SW 1271 (cell line): ENCODE data around the gene PBX1.
"Not testable (repeated sequence)": the region's sequence is repeated elsewhere in the genome, so short reads cannot be mapped to it uniquely, and the experiment has no call there.

ENCODE experiments used
- DNase-seq, 2 experiments: peaks; one replicate each; lab custom pipeline; 2025; lab: John Stamatoyannopoulos, UW

PBX1 gene

DNA sequence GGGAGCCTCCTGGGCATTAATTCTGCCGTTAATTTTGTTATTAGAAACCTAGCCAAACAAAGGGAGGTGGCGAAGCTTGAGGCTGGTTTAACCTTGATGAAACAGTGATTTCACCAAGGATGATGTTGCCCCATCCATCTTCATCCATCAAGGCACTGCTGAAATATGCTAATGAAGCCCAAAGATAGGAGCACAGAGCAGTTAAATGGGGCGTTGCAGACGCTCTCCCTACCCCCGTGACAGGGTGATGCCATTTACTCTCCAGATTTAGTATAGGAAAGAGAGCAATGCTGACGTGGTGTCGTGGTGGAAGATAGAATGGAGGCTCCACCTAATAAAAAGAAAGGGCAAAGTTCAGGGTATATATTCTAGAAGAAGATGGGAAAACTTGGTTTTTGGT is 84.0 kb downstream of the PBX1 start:
- no peak for DNase-seq

DNA sequence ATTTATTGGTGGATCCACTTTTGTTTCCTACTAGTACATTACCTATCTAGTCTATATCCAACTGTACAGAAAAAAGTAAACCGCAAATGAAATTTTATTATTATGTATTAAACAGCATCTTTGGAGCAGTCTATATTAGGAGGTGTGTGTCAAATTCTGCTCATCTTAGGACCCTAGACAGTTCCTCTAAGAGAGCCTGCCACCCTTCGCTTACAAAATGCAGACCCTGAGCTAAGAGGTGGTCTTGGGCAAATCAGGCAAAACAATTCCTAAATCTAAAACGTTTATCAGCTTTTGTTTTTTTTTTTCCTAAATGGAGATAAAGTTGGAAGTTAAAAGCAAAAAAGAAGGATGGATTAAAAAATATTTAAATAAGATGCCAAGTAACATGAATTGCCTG is 85.3 kb downstream of the PBX1 start:
- DNase-seq: no peak

DNA sequence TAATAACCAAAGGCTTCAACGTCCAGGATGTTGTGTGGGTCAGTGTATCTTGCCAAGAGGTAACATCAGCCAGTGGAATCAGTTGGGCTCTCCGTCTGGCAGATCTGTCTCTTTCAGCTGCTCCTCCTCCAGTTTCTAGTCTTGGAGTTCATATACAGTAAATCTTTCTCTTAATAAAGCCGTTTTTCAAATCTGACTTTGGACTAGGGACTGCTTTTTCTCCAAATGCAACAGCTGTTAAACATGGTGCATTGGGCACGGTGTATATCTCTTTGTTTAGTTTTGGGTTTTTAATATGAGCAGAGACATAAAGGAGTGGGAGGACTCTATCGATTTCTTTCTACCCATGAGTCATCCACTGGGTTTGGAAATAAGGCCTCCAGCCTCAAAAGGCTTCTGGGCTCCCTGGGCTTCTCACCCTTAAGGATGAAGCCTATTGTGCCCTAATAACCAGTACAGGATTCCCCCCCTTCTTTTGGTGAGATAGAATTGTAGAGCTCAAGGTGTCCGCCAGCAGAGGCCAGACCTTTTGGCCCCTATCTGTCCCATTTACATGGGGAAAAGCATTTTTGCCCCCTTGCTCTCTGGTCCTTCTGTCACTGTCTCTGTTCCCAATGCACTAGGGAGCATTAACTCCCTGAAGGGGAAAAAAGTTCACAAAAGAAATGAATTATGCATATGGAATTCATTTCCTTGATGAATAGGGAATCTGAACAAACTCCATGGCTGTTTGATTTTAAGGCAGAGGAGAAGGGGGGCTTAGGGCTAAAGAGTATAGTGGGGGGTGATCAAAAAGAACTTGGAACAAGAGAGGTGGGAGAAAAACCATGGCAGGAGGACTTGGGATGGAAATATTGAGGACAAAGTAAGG is 86.0 kb downstream of the PBX1 start:
- no peak for DNase-seq

DNA sequence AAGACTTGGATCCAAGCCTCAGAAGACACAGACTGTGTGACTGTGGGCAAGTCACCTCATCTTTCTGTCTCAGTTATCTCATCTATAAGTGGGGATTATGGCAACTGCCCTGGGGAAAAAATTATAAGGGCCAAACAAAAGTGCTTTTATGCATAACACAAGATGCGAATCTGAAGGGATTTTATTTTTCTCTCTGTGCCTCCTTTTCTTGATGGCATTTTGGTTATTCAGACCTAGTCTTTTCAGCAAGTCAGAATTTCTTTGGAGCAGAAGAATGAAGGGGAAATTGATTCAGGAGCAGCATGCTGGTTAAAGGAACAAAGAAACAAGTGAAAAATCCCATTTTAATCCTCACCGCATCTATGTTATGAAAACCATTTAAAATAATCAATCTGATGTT is 86.9 kb downstream of the PBX1 start:
- DNase-seq: no peak

DNA sequence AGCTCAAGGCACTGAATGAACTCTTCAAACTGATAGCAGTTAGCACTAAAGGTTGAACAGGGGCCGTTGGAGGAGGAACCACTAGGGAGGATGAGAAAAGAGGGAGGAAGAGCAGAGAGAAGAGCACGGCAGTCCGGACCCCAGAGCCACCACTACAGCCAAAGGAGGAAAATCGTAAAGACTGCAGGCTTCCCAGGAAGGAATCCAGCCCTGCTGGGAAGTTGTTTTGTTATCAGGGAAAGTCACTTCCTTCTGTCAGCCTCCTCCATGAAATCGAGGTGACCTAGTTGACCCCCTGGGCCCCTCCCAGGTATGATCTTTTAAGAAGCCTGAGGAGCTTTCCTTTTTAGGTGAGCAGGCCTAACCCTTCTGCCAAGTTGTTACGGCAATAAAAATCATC is 88.2 kb downstream of the PBX1 start:
- no peak for DNase-seq

DNA sequence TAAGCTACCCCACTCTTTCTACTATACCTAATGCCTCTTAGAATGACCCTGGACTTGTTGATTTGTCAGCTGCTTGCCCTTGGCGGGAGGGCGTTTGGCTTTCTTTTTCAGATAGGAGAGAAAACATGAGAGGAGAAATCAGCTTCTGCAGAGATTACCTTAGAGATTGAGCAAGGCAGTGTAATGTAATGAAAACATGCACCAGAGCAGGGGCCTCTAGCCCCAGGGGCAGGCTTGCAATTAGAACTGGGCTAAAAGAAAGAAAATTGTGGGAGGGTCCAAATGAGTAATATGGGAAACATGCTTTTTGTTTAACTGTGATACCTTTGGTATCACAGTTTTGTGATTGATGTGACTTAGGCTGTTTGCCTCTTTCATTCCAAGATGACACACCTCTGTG is 89.7 kb downstream of the PBX1 start:
- DNase-seq: no peak

DNA sequence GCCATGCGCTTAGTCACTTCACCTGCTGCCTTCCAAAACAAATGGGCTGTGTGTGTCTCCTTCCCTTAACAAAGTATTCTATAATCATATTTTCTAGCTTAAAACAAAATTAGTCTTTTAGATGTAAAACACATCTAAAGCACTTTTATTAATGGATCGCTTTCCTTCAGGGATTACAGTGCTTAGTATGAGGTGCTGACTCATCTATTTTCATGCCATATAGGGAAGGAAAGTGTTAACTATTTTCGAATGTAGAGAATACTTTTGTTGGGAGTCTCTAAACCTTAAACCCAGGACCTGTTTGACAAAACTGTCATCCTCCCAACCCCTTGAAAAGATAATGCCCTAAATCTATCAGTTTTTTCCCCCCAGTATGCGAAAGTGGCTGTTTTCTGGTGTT is 90.2 kb downstream of the PBX1 start:
- no peak for DNase-seq

DNA sequence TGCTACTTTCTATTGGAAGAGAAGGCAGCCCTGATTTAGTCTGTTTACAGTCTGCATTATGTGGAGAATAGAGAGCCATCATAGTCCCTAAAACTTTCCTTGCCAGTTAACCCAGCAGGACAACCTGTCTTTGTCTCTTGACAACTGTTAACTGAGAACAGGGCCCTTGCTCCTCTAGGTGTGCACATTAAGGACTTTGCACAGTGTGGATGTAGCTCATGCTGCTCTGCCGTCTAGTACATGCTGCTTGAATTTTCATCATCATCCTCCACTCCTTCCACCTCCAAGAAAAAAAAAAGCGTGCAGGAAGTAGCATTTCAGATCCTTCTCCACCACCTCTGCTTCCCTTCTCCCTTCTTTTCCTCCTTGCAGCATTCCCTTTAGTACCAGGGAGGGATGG is 91.5 kb downstream of the PBX1 start:
- DNase-seq: no peak

DNA sequence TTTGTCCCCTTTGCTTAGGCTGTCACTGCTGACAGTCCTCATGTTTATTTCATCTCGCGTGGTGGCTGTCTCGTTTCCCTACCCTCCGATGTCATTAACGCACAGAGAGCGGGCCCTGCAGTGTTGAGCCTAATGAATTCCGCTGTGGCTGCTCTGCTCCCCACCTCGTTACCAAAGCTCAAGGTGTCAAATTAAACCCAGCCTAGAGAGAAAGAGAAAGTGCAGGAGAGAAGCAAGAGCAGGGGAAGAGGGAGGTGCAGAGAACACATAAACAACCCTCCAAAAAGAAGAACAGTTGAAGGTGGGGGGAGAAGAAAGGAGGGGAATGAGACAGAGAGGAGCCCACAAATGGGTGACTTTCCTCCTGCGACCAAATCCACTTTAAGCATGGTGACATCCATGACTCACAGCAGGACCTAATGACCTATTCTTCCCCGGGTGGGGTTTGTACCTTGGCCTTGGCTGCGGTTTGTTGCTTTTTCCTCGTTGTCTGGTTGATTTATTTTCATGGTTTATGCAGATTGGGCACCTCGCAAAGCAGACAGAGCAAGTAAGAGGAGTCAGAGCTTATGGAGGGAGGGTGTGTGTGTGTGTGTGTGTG is 92.5 kb downstream of the PBX1 start:
- no peak for DNase-seq

DNA sequence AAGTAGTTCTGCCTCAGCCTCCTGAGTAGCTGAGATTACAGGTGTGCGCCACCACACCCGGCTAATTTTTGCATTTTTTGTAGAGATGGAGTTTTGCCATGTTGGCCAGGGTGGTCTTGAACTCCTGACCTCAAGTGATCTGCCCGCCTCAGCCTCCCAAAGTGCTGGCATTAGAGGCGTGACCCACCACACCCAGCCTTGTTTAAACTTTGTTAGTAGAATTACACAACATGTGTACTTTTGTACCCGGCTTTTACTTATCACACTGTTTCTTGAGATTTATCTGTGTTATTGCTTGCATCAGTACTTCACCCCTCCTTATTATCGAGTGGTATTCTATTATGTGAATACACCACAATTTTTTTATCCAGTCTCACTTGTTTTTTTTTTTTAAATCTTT is 94.0 kb downstream of the PBX1 start:
- DNase-seq: not testable (repeated sequence)

DNA sequence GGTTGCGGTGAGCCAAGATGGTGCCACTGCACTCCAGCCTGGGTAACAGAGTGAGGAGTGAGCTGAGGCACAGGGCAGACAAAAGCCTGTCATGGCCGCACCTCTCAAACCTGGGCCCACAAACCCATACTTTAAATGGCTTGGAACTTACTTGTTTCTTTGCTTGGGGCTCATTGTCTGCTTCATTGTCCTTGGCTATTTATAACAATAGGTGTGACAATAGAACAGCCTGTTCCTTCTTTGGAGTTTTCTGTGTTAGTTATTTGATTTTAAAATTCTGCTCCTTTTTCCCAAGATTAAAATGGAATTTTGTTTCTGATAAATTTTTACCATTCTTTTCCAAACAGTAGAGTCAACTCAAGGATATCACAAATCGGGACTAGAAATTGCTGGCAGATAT is 94.7 kb downstream of the PBX1 start:
- DNase-seq: no peak

DNA sequence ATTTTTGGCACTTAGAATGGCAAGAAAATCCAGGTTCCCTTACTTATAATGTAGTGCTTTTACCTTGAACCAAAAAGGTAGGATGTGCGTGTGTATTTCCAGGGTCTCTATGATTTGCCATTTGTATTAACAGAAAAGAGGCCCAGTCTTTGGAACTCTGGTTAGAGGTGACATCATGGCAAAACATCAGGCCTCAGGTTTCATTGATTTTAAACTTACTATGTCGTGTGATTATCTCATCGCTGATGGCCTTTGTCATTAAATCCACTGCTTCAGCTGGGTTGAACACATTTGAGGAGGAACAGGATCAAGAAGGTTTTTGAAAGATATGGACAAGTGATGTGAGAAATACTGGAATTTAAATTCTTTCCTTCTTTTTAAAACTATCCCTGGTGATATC is 95.2 kb downstream of the PBX1 start:
- no peak for DNase-seq

DNA sequence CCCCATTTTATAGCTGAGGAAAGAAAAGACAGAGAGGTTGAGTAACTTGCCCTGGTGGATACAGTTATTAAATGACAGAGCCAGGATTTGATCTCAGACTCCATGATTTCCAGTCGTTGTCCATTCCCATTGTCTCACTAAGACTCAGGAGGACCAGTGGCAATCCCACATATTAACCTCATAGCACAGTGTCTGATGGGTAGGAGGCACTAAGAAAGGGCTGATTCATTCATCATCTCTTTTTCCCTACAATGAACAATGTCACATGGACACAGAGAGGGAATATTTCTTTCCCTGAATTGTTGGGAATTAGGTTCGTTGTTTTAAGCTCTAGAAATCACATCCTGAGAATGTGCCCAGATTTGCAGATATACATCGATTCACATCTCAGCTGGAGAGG is 99.9 kb downstream of the PBX1 start:
- DNase-seq: no peak

DNA sequence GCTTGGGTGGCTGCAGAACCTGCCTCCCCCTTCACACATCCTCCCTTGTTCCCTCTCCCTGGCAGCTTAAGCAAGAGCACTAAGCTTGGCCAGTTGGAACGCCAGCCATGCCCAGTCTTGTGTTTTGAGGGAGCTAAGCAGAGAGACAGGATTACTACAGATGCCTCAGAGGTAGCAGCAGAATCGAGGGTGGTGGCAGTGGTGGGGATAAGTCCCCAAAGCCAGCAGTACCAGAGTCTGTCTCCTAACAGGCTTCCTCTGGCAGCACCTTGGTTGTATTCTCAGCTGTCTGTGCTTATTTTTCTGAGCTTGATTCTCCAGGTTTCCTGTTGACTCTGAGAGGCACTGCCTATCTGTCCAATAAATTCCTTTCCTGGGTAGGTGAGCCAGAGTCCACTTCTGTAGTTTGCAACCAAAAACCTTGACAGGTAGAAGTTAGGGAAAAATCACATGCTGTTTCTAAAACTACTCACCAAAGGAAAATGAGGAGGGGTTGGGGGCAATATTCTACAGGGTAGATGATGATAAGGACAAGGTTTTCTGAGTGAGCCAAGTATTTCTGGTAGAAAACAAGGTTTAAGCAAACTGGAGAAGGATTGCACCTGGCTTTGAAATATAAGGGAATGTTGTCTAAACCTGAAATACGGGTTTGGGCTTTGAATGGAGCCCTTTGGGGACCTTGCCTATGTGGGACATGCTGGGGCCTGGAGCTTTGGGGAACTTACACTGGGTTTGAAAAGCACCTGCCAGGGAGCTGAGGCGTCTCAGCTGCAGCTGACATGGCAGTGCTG is 100.8 kb downstream of the PBX1 start:
- DNase-seq: no peak

DNA sequence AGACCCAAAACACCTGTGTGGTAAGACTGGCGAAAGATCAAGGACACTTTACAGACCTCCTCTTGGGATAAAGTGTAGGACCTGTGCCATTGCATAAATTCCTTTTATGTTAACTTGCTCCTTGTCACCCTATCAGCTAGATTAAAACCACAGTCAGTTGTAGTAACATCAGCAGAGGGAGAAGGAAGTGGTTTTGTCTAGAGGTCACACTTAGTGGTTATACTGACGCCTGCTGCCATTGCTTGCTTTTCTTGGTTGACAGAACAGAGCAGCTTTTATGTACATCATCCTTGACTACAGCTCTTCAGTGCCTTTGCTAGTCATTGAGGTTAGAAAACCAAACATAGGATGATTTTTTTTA is 101.4 kb downstream of the PBX1 start:
- DNase-seq: no peak

DNA sequence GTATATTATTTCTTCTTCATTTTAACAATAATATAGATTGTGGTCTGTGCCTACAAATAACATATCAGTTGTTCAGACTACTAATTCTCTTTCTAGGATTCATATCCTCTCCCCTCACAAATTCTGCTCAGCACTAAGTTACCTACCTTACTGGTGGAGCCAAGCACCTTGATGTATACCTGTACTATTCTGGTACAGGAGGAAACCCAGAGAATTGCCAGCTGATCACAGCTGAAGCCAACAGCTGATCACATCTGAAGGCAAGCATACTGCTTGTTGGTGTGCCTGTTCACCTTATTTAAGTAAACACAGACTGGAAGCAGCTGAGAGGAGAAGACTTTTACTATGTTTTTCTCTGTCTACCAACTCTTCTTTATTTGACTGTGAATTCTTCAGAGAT is 101.8 kb downstream of the PBX1 start:
- DNase-seq: no peak

DNA sequence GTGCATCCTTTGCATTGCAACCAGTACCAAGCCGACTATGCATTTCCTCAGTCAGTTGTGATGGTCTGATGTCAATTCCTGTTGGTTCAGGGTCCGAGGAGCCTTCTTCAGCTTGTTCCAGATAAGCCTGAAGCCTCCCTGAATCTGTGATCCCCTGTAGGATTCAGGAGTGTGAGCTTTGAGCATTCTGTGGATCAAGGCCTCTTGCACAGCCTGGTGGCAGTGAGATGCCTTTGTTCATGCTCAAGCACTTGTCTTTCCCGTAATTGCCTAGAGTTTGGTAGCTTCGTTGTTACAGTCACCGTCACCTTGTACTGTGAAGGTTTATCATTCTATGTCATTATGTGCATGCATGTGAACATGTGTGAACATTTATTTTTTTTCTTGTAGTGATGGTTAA is 103.5 kb downstream of the PBX1 start:
- no peak for DNase-seq

DNA sequence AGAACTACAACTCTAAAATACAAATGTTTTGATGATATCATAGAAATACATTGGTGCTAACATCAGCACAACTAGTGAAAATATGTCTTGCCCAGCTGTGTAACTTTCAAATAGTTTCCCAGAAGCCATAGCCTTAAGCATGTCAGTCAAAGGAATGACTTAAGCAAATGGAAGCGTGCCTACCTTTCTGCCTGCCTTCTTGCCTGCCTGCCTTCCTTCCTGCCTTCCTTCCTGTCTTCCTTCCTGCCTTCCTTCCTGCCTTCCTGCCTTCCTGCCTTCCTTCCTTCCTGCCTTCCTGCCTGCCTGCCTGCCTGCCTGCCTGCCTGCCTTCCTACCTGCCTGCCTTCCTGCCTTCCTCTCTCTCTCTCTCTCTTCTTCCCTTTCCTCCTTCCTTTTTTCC is 104.0 kb downstream of the PBX1 start:
- DNase-seq: no peak

DNA sequence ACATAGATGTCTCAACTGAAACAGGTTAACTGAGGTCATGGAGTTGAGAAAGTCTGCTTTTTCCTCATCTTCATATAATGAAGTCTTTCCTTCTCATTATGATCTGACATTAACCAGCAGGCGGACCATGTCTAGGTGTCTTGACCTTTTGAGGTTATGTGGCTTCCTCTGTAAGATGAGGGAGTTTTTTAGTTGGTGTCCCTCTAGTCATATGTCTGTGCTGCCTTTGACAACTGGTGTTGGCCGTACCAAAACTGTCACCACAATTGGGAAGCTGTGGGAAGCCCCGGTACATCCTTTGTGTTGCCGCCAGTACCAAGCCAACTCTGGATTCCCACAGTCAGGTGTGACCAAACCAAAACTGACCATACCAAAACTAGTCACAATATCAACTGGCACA is 105.1 kb downstream of the PBX1 start:
- no peak for DNase-seq

DNA sequence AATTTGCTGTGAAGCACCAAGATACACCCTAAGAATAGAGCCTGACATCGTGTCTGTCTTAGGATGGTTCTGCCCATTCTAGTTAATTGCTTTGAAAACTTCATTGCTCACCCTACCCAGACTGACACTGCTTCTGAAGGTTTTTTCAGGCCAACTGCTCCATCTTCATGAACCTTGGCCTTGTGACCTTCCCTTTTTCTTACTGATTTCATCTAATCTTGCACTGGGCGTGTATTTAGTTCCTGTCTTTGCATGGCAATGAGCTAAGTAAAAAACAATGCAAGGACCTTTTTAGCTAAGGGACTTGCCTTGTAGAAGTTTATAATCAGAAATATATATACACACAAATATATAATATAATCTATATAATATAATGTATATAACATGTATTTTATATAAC is 108.0 kb downstream of the PBX1 start:
- no peak for DNase-seq

DNA sequence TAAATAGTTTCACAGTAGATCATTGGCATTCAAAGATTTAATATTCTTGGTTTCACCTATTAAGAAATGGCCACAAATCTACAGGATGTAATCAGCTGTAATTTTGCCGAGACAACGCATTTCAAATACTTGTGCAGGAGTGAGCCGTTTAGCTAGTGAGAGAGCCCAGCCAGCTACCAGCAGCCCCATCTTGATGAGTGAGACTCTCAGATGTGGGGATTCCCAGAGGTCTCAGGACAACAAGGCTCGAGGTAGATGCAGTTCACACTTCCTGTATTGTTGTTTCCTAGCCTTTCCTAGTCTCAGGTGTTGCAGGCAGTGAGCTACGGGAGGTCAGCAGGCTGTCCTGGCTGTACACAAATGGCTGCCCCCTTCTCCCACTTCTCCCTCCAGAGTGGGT is 108.6 kb downstream of the PBX1 start:
- no peak for DNase-seq

DNA sequence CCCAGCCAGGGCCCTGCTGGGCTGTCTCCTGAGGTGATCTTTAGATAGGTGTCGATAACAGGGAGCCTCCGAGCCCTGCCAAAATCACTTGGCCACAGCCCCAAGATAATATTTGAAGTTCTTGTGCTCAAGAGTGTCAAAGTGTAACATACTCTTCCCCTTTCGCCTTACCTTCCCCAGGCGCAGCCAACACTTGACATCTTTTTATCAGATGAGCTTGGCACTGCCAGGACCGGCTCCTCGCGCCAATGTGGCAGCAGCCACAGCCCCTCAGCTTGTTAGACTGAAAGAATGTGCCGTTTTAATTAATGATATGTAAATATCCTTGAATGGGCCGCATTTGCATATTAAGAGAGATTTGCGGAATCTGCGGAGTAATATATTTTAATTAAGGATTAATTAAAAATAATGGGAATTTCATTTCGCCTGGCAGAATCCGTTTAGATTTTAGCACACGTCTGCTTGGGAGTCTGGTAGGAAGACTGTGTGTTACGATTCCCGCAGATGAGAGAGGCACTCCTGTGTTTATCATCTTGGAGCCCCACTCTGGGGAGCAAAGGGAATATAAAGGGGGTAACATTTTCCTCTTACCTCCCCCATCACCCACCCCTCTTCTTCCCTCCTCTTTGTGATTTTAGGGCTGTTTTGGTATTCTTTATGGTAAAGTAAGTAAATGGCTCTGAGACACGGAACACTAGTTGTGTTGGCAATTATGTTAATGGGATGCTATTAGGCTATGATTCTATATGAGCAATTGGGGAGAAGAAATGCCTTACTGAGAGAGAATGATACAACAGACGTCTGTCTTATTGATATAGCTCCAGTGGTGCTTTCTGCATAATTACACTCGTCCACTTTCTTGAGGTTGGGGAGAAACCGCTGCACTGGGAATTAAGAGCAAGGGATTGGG is 109.8 kb downstream of the PBX1 start:
- no peak for DNase-seq
